Panc1 (cell line): Measurements from ENCODE around the gene BTRC. TPM values are rescaled to one million over a fixed set of nuclear protein-coding genes. Genes with fewer than 3 reads are reported as not detected.

Source experiments
- ATAC-seq: fragments of 200-7000 bp; cut with Tn5 transposase; 2 replicates; pipeline ENCODE4 v1.9.1; 2020; ENCODE audit warnings: mild to moderate bottlenecking, moderate library complexity
- BruUV-seq: library from RNA; stranded (reverse); fragments of 400-500 nt; replicated peaks from 2 replicates; lab custom pipeline; 2021; lab: Mats Ljungman, UMichigan
- CTCF ChIA-PET: fragments of 300-600 bp; sonication (Branson Sonifier 250); formaldehyde crosslinking; loops from one replicate; lab custom pipeline; 2022; ENCODE audit warnings: antibody characterized with exemption; lab: Charles Lee
- POLR2A ChIA-PET: fragments of 300-600 bp; sonication (Branson Sonifier 250); formaldehyde crosslinking; loops from one replicate; lab custom pipeline; 2022; ENCODE audit warnings: antibody characterized with exemption; lab: Charles Lee
- DNase-seq: peaks from one replicate; pipeline ENCODE4 v3.0.0-alpha.2; 2010; ENCODE audit warnings: low read depth, low spot score
- H3K27ac ChIP-seq: 2 replicates; pipeline ENCODE4 v1.5.1; 2011; ENCODE audit warnings: mild to moderate bottlenecking, low read length, inconsistent platforms
- H3K27me3 ChIP-seq: fragments of 200-500 bp; sonication (Bioruptor generic); 2 replicates; pipeline ENCODE4 v1.6.0; 2014; ENCODE audit warnings: low read length, inconsistent platforms; ENCODE audit not compliant: control insufficient read depth, insufficient read depth
- H3K36me3 ChIP-seq: fragments of 200-500 bp; sonication (Bioruptor generic); 2 replicates; pipeline ENCODE4 v1.5.1; 2014; ENCODE audit warnings: inconsistent platforms, mild to moderate bottlenecking, low read length, moderate library complexity; ENCODE audit not compliant: control insufficient read depth, insufficient read depth
- H3K4me1 ChIP-seq: 2 replicates; pipeline ENCODE4 v1.5.1; 2011; ENCODE audit warnings: inconsistent platforms, mild to moderate bottlenecking, low read length, moderate library complexity; ENCODE audit not compliant: control insufficient read depth, insufficient read depth
- H3K4me3 ChIP-seq, 2 experiments: 2 replicates each; pipeline ENCODE4 v1.5.1; 2011 to 2012; ENCODE audit warnings: low read depth in 2 of 2, low read length in 2 of 2, mild to moderate bottlenecking in 2 of 2, inconsistent platforms in 1 of 2, moderate library complexity in 1 of 2
- H3K9me3 ChIP-seq: fragments of 200-500 bp; sonication (Bioruptor generic); 2 replicates; pipeline ENCODE4 v1.5.1; 2014; ENCODE audit warnings: low read depth, mild to moderate bottlenecking, inconsistent platforms, low read length, moderate library complexity; ENCODE audit not compliant: control insufficient read depth, insufficient read depth
- POLR2AphosphoS5 ChIP-seq: IDR thresholded peaks from 2 replicates; pipeline ENCODE4 v1.6.1; 2012; ENCODE audit warnings: mild to moderate bottlenecking, low read depth, low read length, moderate library complexity
- SIN3A ChIP-seq: IDR thresholded peaks from 2 replicates; pipeline ENCODE4 v1.6.1; 2012; ENCODE audit warnings: low read depth, mild to moderate bottlenecking, low read length, moderate library complexity, borderline replicate concordance; ENCODE audit not compliant: insufficient read depth
- TCF7L2 ChIP-seq: IDR thresholded peaks from 2 replicates; pipeline ENCODE4 v1.6.1; 2011; ENCODE audit warnings: mild to moderate bottlenecking, low read depth, low read length, inconsistent platforms
- in situ Hi-C: cut with HindIII; loops from 2 replicates; pipeline ENCODE4 v1.10.0; 2016; ENCODE audit warnings: low sequenced_read_pairs, low pct_unique_long_range_greater_than_20kb
- intact Hi-C: fragments of 100-400 bp; cut with micrococcal nuclease; formaldehyde crosslinking; loops from one replicate; pipeline ENCODE4 v1.10.0; 2022; ENCODE audit not compliant: unreplicated experiment
- total RNA-seq: library from RNA; stranded (reverse); gene quantifications from one replicate; pipeline ENCODE4 v1.2.1, GENCODE V29; 2021; ENCODE audit not compliant: unreplicated experiment
- TF ChIP-seq, protein P1 (sequence below), 2 experiments: IDR thresholded peaks; 2 replicates each; pipeline ENCODE4 v1.6.1; 2011 to 2012; ENCODE audit warnings: low read depth in 2 of 2, control low read depth in 1 of 2, low read length in 1 of 2, mild to moderate bottlenecking in 1 of 2, moderate library complexity in 1 of 2; ENCODE audit not compliant: insufficient read depth in 1 of 2
- TF ChIP-seq, protein P2 (sequence below): fragments of 450-650 bp; IDR thresholded peaks from 2 replicates; pipeline ENCODE4 v1.5.1; 2017; ENCODE audit warnings: mild to moderate bottlenecking

The BTRC gene
- total RNA-seq, 1 experiment from 2014 or later, result 22.1 TPM

DNA sequence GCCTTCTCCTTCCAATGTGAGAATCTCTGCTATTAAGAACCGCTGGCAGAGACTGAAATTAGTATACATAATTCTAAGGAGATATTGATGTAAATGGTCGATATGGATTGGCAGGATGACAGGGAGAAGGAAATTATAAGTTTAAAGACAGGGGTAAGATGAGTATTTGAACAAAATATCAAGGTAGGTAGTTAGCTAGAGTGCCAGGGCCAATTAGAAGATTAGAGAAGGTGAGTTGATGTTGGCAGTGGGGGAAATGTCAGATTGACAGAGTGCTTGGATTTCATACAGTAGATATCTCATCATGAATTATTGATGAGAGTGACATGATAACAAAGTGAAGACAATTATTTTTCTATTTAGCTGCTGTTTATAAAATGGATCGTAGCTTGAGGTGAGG lies 74.1 kb downstream of the BTRC start:
- H3K4me3 ChIP-seq, result no peak overlapping the region
- in situ Hi-C loops (no loop called here), intact Hi-C loops (no loop called here)
- no peak for TF ChIP-seq TCF7L2
- no peak for TF ChIP-seq SIN3A
- TF ChIP-seq POLR2AphosphoS5, result no peak
- TF ChIP-seq, protein P1, sequence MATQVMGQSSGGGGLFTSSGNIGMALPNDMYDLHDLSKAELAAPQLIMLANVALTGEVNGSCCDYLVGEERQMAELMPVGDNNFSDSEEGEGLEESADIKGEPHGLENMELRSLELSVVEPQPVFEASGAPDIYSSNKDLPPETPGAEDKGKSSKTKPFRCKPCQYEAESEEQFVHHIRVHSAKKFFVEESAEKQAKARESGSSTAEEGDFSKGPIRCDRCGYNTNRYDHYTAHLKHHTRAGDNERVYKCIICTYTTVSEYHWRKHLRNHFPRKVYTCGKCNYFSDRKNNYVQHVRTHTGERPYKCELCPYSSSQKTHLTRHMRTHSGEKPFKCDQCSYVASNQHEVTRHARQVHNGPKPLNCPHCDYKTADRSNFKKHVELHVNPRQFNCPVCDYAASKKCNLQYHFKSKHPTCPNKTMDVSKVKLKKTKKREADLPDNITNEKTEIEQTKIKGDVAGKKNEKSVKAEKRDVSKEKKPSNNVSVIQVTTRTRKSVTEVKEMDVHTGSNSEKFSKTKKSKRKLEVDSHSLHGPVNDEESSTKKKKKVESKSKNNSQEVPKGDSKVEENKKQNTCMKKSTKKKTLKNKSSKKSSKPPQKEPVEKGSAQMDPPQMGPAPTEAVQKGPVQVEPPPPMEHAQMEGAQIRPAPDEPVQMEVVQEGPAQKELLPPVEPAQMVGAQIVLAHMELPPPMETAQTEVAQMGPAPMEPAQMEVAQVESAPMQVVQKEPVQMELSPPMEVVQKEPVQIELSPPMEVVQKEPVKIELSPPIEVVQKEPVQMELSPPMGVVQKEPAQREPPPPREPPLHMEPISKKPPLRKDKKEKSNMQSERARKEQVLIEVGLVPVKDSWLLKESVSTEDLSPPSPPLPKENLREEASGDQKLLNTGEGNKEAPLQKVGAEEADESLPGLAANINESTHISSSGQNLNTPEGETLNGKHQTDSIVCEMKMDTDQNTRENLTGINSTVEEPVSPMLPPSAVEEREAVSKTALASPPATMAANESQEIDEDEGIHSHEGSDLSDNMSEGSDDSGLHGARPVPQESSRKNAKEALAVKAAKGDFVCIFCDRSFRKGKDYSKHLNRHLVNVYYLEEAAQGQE (IDR thresholded peaks at IDR 0.05; ENCODE audit: insufficient read depth in 1 of 2, low read depth in 2 of 2, low read length in 1 of 2), result no peak
- TF ChIP-seq, protein P2, sequence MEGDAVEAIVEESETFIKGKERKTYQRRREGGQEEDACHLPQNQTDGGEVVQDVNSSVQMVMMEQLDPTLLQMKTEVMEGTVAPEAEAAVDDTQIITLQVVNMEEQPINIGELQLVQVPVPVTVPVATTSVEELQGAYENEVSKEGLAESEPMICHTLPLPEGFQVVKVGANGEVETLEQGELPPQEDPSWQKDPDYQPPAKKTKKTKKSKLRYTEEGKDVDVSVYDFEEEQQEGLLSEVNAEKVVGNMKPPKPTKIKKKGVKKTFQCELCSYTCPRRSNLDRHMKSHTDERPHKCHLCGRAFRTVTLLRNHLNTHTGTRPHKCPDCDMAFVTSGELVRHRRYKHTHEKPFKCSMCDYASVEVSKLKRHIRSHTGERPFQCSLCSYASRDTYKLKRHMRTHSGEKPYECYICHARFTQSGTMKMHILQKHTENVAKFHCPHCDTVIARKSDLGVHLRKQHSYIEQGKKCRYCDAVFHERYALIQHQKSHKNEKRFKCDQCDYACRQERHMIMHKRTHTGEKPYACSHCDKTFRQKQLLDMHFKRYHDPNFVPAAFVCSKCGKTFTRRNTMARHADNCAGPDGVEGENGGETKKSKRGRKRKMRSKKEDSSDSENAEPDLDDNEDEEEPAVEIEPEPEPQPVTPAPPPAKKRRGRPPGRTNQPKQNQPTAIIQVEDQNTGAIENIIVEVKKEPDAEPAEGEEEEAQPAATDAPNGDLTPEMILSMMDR, result no peak
- BruUV-seq, result no TSS peak
- H3K27me3 ChIP-seq, result no peaks in the 10 kb centered on the region
- no peaks in the 10 kb centered on the region for H3K4me1 ChIP-seq
- POLR2A ChIA-PET, result no interaction called here
- DNase-seq (no peak), ATAC-seq (no peak)
- no peaks in the 10 kb centered on the region for H3K9me3 ChIP-seq
- CTCF ChIA-PET, result no interaction called here
- no peak overlapping the region for H3K27ac ChIP-seq
- no peaks in the 10 kb centered on the region for H3K36me3 ChIP-seq

DNA sequence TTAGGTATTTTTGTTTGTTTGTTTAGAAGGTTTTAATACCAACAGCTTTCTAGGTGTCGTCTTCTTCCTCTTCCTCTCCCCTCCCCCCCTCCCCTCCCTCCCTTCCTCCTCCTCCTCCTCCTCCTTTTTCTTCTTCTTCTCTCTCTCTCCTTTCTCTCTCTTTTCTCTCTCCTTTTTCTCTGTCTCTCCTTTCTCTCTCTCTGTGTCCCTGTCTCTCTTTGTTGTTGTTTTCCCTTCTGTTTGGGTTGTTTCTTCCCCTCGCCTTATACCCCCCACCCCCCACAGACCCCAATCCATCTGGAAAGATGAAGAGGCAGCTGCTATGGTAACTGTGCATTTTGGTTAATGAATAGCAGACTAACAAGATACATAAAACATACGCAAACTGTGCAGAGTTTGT lies 75.5 kb downstream of the BTRC start:
- ChIA-PET POLR2A (no interaction called here), CTCF (interaction anchor here (1.3 kb wide), 1 partner anchor 14 kb away, joined by 6 read pairs; no protein-coding TSS in a partner anchor)
- TF ChIP-seq, protein P1 (IDR thresholded peaks at IDR 0.05; ENCODE audit: insufficient read depth in 1 of 2, low read depth in 2 of 2, low read length in 1 of 2), result no peak
- TF ChIP-seq, protein P2, result no peak
- TF ChIP-seq POLR2AphosphoS5, result no peak
- TF ChIP-seq SIN3A, result no peak
- TF ChIP-seq TCF7L2, result no peak

More for the DNA sequence above, 75.5 kb downstream of the BTRC start:
- H3K36me3 ChIP-seq, result no peaks in the 10 kb centered on the region
- in situ Hi-C loops (no loop called here), intact Hi-C loops (no loop called here)
- H3K9me3 ChIP-seq, result no peaks in the 10 kb centered on the region
- no peak overlapping the region for H3K4me3 ChIP-seq
- ATAC-seq (no peak), DNase-seq (no peak)
- no TSS peak for BruUV-seq
- no peak overlapping the region for H3K27ac ChIP-seq
- no peaks in the 10 kb centered on the region for H3K27me3 ChIP-seq
- no peaks in the 10 kb centered on the region for H3K4me1 ChIP-seq
